HG03575 (cell line): ENCODE data around the gene CACNB1.
"Not testable (repeated sequence)": the region's sequence is repeated elsewhere in the genome, so short reads cannot be mapped to it uniquely, and the experiment has no call there.

Experiments
- ATAC-seq: cut with Tn5 transposase; IDR thresholded peaks from one replicate; pipeline ENCODE4 v1.9.1; 2021; ENCODE audit not compliant: unreplicated experiment, insufficient number of reproducible peaks, low FRiP score; ENCODE audit errors: extremely low read depth

Gene CACNB1

GRCh38 chr17:39139161-39139511 lies 58.3 kb downstream of the CACNB1 start:
- no peak for ATAC-seq

GRCh38 chr17:39138431-39139160 lies 58.9 kb downstream of the CACNB1 start:
- no peak for ATAC-seq

DNA sequence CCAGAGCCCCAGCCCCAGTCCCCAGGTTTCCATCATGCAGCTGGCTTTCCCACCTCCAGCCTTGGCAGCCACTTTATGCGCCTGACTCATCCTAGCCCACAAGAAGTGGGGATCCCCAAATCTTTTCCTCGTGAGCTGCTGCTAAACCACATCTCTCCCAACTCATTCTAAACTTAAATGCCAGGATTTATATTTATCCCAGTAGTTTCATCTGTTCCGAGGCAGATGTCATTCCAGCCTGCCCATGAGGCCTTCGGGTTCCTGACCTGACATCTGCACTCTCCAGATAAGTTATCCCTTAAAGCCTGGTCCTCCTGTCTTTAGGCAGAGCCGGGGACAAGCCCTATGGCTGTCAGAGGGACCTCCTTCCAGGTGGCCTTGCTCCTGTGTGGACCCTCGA lies 62.6 kb downstream of the CACNB1 start:
- ATAC-seq = no peak

DNA sequence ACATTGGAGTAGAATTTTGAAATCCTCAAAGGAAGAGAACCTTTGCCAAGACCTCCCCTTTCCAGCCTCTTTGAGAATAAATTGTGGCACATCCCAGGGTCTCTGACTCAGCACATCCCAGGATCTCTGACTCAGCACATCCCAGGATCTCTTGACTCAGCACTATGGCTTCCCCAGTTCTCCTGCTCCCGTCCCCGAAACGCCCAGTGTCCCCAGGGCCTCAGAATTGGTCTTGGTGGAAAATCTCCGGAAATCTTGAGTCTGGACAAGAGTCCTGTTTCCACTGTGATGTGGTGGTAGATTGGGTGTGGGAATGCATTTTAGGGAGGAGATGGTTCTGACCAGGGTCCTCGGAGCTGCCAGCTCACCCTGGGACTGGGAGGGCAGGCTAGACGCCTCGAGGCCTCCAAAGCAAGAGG lies 65.3 kb downstream of the CACNB1 start:
- no peak for ATAC-seq

DNA sequence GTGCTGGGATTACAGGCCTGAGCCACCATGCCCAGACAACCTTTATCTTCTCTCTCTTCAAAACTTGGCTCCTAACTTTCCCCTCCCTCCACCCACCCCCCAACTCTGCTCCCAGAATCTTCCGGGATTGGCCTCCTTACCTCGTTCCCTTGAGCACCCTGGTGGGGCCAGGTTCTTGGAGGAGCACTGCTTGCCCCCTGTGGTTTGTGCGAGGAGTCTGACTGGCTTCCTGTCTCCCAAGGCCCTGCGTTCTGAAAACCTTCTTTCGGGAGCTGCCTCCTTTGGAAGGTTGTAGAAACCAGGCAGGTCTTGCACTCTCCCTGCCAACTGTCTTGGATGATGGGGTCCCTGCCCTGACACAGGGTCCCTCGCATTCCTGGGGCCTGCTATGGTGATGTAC lies 65.9 kb downstream of the CACNB1 start:
- no peak for ATAC-seq

DNA sequence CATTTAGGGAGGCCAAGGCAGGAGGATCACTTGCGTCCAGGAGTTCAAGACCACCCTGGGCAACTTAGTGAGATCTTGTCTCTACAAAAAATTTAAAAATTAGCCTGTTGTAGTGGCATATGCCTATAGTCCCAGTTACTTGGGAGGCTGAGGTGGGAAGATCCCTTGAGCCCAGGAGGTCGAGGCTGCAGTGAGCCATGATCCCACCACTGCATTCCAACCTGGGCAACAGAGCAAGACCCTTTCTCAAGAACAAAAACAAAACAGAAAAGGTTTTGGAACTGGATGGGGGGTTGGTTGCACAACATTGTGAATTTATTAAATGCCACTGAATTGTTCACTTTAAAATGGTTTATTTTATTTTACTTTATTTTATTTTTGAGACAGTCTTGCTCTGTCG lies 67.3 kb downstream of the CACNB1 start:
- no peak for ATAC-seq

DNA sequence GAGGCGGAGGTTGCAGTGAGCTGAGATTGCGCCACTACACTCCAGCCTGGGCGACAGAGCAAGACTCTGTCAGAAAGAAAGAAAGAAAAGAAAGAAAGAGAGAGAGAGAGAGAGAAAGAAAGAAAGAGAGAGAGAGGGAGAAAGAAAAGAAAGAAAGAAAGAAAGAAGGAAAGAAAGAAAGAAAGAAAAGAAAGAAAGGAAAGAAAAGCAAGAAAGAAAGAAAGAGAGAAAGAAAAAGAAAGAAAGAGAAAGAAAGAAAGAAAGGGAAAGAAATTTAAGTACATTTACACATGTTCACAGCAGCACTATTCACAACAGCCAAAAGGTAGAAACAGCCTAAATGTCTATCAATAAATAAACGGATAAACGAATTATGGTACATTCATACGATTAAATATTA lies 67.9 kb downstream of the CACNB1 start:
- ATAC-seq = not testable (repeated sequence)

DNA sequence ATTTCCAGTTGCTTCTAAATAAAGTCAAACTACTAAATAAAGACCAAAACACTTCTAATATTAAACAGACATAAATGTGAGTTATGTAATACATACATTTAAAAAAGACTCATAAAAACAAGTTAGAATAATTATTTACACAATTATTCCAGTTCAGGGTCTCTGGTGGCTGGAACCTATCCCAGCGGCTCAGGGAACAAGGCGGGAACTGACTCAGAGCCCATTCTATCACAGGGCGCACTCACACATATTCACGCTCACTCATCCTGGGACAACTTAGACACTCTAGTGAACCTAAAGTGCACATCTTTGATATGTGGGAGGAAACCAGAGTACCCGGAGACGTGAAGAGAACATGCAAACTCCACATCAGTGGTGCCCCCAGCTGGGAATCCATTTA lies 71.0 kb downstream of the CACNB1 start:
- ATAC-seq = no peak

GRCh38 chr17:39125143-39125875 lies 72.2 kb downstream of the CACNB1 start:
- no peak for ATAC-seq

DNA sequence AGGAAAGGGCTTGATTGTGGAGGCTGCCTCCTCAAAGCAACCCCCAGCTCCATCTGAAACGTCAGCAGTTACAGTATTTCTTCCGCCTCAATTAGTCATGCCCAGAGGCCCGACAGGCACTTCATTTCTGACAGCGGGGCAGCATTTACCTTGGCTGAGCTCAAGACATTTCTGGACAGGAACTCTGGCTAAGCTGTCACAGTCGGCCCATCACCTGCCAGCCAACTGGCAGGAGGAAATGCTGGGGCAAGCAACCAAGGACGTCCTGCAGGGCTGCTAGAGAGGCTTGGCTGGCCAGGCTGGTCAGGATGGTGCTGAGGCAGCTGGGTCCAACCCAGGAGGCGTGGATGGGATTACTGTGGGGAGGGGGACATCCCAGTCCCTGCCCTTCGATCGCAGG lies 73.8 kb downstream of the CACNB1 start:
- no peak for ATAC-seq
